T47D (cell line): Measurements from ENCODE around the gene MEIS2.

Experiments used
- DNase-seq, 2 experiments: peaks; one replicate each; pipeline versions ENCODE4 v3.0.0 to v3.0.0-alpha.2; 2011 to 2012; ENCODE audit warnings: low read depth in 1 of 2, low spot score in 1 of 2
- JUND ChIP-seq: IDR thresholded peaks from 2 replicates; pipeline ENCODE4 v1.6.1; 2012; ENCODE audit warnings: low read depth
- in situ Hi-C: cut with HindIII; loops from 2 replicates; pipeline ENCODE4 v1.10.0; 2016; ENCODE audit warnings: low sequenced_read_pairs, low pct_unique_long_range_greater_than_20kb

The MEIS2 gene

GRCh38 chr15:37050345-37050744, 50.0 kb downstream of the MEIS2 start:
- in situ Hi-C loops = no loop called here
- no peak for DNase-seq
- no peak for TF ChIP-seq JUND

DNA sequence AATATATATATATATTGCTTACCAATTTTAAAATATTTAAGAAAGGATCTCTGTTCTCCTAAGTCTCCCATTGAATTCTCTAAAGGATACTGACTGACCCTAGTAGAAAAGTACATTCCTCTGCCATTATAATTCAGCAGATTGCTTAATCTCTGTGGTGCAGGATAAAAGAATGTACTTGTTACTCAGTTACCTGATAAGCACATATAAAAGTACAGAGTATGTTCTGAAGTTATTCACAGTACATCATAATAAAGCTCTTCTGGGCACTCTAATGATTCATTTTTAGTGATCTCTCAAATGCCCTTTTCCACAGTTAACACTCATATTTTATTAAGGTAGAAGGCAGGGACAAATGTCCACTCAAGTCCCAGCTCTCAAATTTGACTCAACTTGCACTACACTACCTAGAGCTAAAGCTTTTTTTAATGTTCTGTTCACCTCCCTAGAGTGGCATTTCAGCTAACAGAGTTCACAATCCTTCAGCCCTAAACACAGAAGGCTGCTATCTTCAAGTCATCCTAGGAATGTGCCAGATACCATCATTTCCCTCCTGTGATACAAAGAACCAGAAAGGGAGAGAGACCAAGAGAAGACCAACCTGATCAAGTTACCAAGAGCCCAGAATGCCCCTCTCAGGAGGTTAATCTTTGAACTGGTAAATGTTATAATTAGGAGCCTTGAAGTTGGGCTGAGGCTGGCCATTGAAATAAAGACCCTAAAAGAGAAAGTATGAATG, 53.3 kb downstream of the MEIS2 start:
- TF ChIP-seq JUND = no peak

DNA sequence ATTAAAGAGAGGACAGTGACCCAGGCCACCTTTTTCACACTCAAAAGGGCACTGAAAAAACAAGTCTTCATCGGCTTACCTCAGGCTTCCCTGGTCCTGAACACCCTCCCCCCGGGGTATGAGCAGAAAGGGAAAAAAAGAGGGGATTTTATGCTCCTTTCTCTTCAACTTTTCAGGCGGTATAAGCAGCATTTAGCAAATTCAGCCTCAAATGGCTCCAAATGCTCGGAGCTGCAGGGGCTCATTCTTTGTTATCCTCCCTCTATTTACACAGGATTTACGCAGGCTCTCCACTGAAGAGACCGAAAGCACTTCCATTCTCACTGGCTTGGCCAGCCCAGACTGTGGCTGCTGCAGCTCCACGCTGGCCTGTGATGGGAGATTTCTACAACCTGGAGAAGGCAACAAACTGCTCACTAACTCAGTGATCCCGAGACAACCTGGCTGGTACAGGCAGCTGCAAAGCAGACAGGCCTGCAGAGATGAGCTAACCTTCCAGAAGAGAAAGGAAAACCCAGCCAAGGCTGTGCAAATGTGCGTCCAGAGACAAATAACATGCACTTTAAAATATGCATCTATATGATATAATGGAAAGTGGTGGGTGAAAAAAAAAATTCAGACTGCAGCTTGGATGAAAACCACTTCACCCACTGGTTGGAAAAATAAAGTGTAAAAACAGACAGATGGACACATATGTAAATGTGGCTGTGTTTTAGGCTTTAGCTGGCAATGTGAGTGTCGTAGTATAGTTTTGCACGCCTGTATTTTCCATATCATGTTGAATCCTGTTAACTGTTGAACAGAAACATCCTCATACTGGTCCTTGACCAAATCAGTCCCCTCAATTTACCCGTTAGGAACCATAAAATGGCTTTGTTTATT, 54.2 kb downstream of the MEIS2 start:
- no peak for DNase-seq
- in situ Hi-C loops = no loop called here
- no peak for TF ChIP-seq JUND

More for the DNA sequence above, 53.3 kb downstream of the MEIS2 start:
- in situ Hi-C loops = no loop called here
- no peak for DNase-seq

DNA sequence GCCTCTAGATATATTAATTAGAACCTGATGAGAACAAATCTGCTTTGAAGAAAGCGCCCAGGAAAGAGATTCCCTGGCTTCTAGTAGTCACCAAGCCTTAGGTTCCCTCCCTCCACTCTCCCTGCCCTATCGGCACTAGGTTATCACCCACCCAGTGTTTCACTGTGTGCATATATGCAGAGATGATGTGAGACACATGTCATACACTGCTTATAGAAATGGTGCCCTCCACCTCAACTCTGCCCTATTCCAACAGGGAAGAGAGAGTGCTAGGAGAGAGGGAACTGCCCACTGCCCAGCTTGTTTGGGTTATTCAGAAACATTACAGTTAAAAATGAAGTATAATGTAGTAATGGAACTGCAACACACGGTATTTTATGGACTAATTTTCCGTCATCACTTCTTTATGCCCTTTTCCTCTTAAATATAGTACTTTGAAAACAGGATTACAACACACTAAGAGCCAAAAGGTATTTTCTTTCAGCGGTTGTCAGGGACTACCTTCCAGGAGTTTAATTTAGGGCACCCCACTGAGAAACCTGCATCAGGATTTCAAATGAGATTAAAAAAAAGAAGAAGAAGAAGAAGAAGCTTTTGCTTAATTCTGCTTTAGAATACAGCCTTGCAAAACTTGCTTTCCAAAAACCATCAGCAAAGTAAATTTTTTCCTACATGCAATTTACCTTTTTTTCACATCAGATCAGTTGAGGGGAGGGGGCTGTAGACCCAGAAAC, 55.3 kb downstream of the MEIS2 start:
- in situ Hi-C loops = no loop called here
- no peak for DNase-seq
- no peak for TF ChIP-seq JUND

- no peak for TF ChIP-seq JUND
- DNase-seq = no peak
- in situ Hi-C loops = no loop called here
Observed at GRCh38 chr15:37041836-37042235, 58.5 kb downstream of the MEIS2 start.

DNA sequence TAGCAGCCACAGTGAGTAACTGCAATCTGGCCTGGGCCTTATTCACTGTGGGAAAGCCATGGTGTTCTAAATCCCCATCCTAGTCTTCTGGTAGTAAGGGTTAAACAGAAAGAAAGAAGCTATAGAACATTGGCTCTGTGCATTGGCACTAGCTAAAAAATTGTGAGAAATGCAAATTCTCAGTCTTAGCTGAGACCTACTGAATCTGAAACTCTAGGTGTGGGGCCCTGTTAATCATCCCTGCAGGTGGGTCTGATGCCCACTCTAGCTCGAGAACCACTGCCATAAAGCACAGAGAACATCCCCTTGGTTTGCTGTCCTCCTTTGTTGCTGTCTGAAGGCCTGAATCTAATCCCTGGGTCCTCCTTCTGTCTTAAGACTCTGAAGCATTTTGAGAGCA, 59.3 kb downstream of the MEIS2 start:
- no peak for TF ChIP-seq JUND
- in situ Hi-C loops = no loop called here
- DNase-seq = no peak

DNA sequence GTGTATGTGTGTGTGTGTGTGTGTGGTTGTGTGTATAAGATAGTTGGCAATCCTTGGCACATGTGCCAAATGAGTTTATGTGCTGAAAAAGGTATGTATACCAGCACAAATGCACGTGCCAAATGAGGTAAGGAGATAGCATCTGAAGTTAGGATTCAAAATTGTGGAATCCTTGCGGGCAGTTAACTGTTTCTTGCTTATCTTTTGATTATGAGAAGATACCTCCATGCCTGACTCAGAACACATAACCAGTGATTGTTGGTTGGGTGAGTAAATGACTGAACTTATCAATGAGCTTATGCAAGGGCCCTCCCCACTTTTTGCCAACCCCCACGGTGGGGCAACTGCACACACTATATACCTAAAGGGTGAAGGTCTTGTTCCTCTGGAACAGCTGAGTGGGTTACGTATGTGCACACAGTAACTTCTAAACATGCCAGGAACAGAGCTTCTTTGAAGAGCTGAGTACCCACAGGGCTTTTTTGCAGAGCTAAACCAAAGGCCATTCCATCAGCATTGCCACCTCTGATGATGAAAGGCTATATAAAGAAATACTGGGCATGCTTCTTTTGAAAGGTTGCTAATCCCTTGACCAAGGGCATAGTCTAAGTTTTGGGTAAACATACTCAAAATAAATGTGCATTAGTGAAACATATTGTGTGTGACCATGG, 60.1 kb downstream of the MEIS2 start:
- DNase-seq = no peak
- in situ Hi-C loops = no loop called here
- no peak for TF ChIP-seq JUND

DNA sequence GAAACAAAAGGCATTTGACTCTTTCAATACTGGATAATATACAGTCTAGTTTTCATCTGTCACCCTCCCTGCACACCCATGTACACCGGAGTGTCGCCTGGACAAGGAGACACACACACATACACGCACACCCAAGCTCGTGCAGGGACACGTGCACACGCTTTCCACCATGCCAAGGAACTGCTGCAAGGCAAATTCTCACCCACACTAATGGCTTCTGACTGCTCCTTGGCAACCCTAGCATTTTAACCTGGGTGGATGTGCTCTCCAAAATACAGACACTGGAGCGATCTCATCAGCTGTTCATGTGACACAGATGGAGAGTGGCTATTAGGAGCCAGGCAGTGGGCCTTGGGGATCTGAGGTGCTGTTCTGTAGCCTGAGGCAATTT, 61.6 kb downstream of the MEIS2 start:
- in situ Hi-C loops = no loop called here
- no peak for DNase-seq
- TF ChIP-seq JUND = no peak

DNA sequence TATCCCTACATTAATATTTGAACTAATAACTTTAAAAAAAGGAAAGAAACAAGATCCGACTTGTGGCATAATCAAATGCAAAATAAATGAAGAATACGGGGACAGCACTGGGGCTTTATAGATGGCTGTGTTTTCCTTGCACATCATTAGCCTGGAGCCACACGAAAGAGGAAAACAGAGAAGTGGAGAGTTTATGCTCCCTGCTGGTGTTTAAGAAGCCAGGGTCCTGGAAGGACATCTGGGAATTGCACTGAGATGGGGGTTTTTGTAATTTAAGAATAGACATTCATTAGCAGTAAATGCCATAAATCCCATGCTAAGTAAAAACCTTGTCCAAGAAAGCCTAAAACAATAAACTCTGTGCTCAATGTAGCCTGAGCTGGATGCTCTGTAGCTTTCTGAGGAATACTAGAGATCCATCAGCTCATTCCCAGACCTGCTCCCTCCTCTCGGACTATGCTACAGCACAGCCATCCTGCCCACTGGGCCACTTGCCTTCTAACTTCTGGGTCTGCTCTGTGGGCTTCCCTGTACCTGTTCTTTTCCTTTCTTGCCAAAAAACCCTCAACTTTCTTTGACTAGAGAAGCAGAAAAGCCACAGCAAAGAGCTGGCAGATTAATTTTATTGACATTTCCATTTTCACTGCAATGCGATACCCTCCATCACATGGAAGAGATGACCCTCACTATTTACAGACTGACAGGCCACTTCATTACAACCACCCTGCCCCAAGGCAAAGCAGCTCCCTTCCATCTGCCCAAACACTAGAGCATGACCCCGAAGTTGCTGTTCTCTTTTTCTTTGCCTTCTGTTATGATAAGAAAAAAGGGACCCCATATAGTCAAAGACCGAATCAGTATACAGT, 62.3 kb downstream of the MEIS2 start:
- no peak for DNase-seq
- TF ChIP-seq JUND = no peak
- in situ Hi-C loops = no loop called here

GRCh38 chr15:37037071-37037655, 63.2 kb downstream of the MEIS2 start:
- no peak for DNase-seq
- TF ChIP-seq JUND = no peak
- in situ Hi-C loops = no loop called here
